ENCODE measurements around the gene CHCHD3.

Gene CHCHD3

DNA sequence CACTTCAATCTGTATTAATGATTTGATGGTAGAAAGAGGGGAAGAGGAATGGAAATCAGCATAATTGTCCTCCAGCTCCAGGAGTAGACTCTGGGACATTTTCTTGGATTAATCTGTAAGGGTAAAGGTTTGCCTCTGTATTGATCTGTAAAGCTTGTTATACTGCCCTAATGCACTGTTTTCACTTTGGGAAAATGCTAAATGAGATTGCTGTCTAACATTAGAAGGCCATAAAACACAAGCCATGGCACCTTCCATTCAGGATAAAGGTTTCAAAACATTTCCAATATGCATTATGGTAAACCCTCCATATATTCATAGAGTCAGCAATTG lies 282.8 kb downstream of the CHCHD3 start:
- no peak for DNase-seq

GRCh38 chr7:132797152-132797551 lies 284.7 kb downstream of the CHCHD3 start:
- no peak for DNase-seq

DNA sequence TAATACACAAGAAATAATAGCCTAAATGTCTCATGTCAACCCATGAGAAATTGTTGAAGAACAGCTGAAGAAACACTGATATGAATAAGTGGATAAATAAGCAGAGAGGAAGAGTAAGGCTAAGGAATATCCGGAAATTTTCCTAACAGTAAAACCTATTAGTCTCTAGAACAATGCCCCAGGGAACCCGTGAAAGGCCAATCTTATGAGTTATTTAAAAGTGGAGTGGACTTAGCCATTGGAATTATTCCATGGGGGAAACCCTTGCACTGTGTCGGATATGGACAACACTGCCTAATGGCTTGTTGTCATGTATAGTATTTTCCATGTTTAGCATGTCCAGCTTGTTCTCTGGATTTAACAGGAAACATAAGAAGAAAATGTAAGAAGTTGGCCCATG lies 288.4 kb downstream of the CHCHD3 start:
- no peak for DNase-seq

GRCh38 chr7:132791036-132791435 lies 290.9 kb downstream of the CHCHD3 start:
- DNase-seq: no peak

GRCh38 chr7:132790104-132790503 lies 291.8 kb downstream of the CHCHD3 start:
- no peak for DNase-seq

DNA sequence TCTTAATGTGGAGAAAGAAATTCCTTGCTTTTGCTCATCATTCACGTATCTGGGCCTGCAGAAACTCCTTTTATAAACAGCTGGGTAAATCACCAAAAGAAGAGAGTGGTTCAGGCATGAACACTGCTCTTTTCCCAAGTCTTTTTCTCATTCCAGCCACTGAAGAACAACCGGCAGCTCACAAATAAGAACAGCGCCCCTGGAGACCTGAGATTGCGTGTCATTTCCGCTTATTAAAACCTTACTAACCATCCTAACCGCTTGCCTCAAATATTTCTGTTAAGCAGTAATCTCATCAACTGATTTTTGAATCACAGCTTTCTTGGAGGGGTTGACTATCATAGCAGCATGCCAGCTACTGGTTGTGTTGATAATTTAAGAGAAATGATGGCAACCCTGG lies 292.6 kb downstream of the CHCHD3 start:
- no peak for DNase-seq

GRCh38 chr7:132785870-132786269 lies 296.0 kb downstream of the CHCHD3 start:
- no peak for DNase-seq

- DNase-seq: no peak
These were observed 297.5 kb downstream of the CHCHD3 start for GRCh38 chr7:132784406-132784805.

DNA sequence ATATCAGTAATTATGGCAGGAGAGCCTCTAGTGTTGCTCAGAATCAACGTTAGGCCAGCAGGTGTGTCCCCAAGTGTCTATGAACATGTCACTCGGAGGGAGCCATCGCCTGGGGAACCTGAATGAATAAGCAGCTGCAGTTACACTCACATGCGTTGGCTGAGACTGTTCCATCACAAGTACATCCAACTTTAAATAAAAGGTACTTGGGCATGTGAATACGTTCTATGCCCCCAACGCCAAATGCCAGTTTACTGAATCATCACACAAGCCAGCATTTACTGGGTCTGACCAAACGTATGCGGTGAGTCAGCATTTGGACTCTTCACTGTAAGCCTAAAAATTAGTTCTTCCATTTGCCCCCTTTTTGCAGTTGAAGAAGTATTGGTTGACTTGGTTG lies 298.1 kb downstream of the CHCHD3 start:
- DNase-seq: peak; percentile 25 to 68 (median 27)

DNA sequence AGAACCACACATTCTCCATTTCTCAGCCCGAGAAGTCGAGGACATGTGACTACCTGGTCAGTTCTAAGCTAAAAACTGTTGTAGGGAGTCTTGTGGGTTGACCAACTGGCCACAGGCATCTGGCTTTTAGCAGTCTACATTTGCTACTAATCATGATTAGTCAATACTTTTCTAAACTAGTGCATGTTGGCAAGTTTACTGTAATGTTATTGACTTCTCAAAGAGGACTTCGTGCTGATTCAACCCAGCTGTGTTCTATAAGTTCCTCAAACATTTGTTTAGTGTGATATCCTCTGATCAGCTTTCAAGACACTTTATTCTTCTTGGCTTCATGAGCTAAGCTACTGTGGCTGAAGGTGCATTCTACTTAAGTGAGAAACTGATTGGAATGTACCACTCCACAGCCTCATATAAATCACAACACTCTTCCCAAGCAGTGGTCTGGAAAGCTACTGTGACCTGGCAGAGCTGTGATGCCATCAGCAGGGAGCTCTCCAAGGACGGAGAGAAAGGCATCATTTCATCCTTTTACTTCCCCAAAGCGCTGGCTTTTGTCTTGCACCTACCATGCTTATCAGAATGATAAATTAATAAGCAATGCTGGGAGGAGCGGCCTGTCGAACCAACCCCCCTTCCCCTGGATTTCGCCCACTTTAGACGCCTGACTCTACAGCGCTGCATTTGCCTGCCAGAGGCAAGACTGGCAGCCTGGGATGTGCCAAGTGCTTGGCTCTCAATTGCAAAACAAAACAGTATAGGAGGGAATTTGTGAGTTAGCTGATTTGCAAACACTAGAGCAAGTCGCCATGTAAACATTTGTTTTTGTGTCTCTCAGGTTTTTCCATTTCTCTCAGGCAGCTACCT lies 298.9 kb downstream of the CHCHD3 start:
- DNase-seq: peak in 1 of 3 experiments; percentile 42

- DNase-seq: peak in 1 of 3 experiments; percentile 31
These were observed 301.1 kb downstream of the CHCHD3 start for GRCh38 chr7:132780822-132781221.

- DNase-seq: peak in 1 of 3 experiments; percentile 91
These were observed 302.7 kb downstream of the CHCHD3 start for GRCh38 chr7:132779164-132779563.

DNA sequence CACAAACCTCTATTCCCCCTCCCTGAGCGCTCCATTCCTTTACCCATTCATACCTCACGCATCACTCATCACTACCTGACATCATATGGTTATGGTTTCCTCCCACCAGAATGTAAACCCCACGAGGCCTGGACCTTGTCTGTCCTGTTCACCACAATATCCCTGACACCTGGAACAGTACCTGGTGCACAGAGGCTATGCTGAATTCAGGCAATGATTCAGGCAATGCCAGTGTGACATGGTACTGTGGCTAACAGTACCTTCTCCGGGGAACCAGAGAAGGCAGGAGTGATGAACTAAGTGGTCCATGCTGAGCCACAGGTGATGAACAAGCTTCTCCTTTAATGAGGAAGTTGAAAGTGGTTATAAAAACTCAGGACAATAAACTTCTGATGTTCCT lies 303.1 kb downstream of the CHCHD3 start:
- DNase-seq: no peak

DNA sequence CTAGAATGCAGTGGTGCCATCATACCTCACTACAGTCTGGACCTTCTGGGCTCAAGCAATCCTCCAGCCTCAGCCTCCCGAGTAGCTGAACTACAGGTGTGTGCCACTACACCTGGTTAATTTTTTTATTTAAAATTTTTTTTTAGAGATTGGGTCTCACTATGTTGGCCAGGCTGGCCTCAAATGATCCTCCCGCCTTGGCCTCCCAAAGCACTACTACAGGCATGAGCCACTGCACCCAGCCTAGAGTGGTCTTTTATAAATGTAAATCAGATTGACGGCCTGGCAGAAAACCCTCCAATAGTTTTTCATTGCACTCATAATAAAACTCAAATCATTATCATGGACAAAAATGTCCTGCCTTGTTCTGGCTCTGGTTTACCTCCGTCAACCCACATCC lies 303.9 kb downstream of the CHCHD3 start:
- no peak for DNase-seq

GRCh38 chr7:132777414-132777813 lies 304.5 kb downstream of the CHCHD3 start:
- no peak for DNase-seq

- DNase-seq: no peak
These were observed 305.8 kb downstream of the CHCHD3 start for GRCh38 chr7:132776048-132776620.

GRCh38 chr7:132773527-132773956 lies 308.3 kb downstream of the CHCHD3 start:
- no peak for DNase-seq

GRCh38 chr7:132771301-132771730 lies 310.6 kb downstream of the CHCHD3 start:
- no peak for DNase-seq

GRCh38 chr7:132770055-132770454 lies 311.8 kb downstream of the CHCHD3 start:
- no peak for DNase-seq

GRCh38 chr7:132769280-132769679 lies 312.6 kb downstream of the CHCHD3 start:
- DNase-seq: no peak

DNA sequence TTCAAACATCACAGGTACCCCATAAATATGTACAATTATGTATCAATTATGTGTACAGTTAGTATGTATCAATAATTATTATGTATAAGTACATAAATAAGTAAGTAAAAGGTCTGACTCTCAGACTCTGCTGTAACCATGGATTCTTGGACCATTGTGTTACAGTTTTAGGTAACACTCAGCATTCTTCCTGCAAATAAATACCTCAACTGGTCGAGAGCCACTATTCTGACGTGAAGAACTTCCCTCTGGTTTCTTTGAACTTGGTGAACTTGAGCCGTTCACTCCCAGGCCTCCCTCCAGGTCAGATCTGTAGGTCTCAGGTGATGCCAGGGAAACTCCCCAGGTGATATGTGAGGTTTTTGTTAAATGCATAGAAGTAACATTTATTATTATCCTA lies 313.8 kb downstream of the CHCHD3 start:
- no peak for DNase-seq

- DNase-seq: no peak
These were observed 314.5 kb downstream of the CHCHD3 start for GRCh38 chr7:132767378-132767777.

- no peak for DNase-seq
These were observed 315.2 kb downstream of the CHCHD3 start for GRCh38 chr7:132766660-132767059.

DNA sequence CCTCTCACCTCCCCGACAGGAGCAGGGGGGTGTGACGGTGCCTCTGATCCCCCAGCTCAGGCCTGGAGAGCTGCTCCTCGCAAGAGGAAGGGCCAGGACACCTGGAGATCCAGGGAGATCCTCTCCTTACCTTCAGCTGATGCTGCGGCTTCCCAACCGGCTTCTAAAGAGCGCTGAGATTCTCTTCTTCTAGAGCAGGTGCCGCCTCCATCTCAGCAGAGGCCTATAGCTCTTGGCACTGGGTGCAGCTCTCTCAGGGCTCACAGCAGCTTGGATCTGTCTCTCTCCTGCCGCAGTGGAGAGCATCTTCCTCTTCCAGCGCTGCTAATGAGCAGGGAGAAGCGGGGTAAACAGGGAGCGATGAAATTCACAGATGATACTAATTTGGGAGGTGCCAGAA lies 316.0 kb downstream of the CHCHD3 start:
- DNase-seq: no peak

GRCh38 chr7:132764762-132765161 lies 317.1 kb downstream of the CHCHD3 start:
- DNase-seq: no peak

Data from NCI-H1417 (cell line).